Measurements from ENCODE around the gene LINC00305.

Gene LINC00305

GRCh38 chr18:64148988-64149387, at the start of gene LINC00305:
LINC00305 (minus strand) TSS chr18:64149088.
- TF ChIP-seq EZH2phosphoT487 (conservative IDR thresholded peaks at IDR 0.05; ENCODE audit: low read length) (no peak), CTCF (IDR thresholded peaks at IDR 0.05; ENCODE audit: insufficient read depth, low read length, poor library complexity, severe bottlenecking) (no peak)
- Histone ChIP-seq H3K27ac (ENCODE audit: low read depth, low read length) (no peak within 1 kb of the TSS), H3K4me3 (ENCODE audit: insufficient read depth, low read length, poor library complexity, severe bottlenecking) (no peak within 1 kb of the TSS), H4K20me1 (ENCODE audit: low read depth, low read length) (no peaks in the 10 kb centered on the region), H3K36me3 (ENCODE audit: low read length) (no peaks in the 10 kb centered on the region), H3K9ac (ENCODE audit: low read length) (no peak within 1 kb of the TSS), H3K79me2 (ENCODE audit: insufficient read depth, low read length) (no peaks in the 10 kb centered on the region), H3K9me3 (ENCODE audit: insufficient read depth, low read length) (no peaks in the 10 kb centered on the region), H3K27me3 (ENCODE audit: low read length) (no peaks in the 10 kb centered on the region), H3F3A (ENCODE audit: insufficient read depth) (no peaks in the 10 kb centered on the region), H2AFZ (ENCODE audit: low read depth, low read length, severe bottlenecking) (no peak within 1 kb of the TSS), H3K9me2 (replicated peaks; ENCODE audit: insufficient read depth, low read length) (no peaks in the 10 kb centered on the region), H3K4me2 (ENCODE audit: low read depth, low read length, poor library complexity, severe bottlenecking) (no peak within 1 kb of the TSS)

- no peak overlapping the region for H3K4me3 ChIP-seq (ENCODE audit: insufficient read depth, low read length, poor library complexity, severe bottlenecking)
- no peaks in the 10 kb centered on the region for H3K36me3 ChIP-seq (ENCODE audit: low read length)
- no peak overlapping the region for H3K27ac ChIP-seq (ENCODE audit: low read depth, low read length)
- no peak overlapping the region for H3K4me2 ChIP-seq (ENCODE audit: low read depth, low read length, poor library complexity, severe bottlenecking)
- H3K27me3 ChIP-seq (ENCODE audit: low read length), result no peaks in the 10 kb centered on the region
- TF ChIP-seq CTCF (IDR thresholded peaks at IDR 0.05; ENCODE audit: insufficient read depth, low read length, poor library complexity, severe bottlenecking) (no peak), EZH2phosphoT487 (conservative IDR thresholded peaks at IDR 0.05; ENCODE audit: low read length) (no peak)
- H4K20me1 ChIP-seq (ENCODE audit: low read depth, low read length), result no peaks in the 10 kb centered on the region
- H3K9me3 ChIP-seq (ENCODE audit: insufficient read depth, low read length), result no peaks in the 10 kb centered on the region
- H2AFZ ChIP-seq (ENCODE audit: low read depth, low read length, severe bottlenecking), result no peak overlapping the region
- no peaks in the 10 kb centered on the region for H3K79me2 ChIP-seq (ENCODE audit: insufficient read depth, low read length)
- no peak overlapping the region for H3K9ac ChIP-seq (ENCODE audit: low read length)
- no peaks in the 10 kb centered on the region for H3F3A ChIP-seq (ENCODE audit: insufficient read depth)
- no peaks in the 10 kb centered on the region for H3K9me2 ChIP-seq (replicated peaks; ENCODE audit: insufficient read depth, low read length)
Measured at GRCh38 chr18:64191069-64191468, 42.2 kb upstream of the LINC00305 start.

- Histone ChIP-seq H3K27ac (ENCODE audit: low read depth, low read length) (no peak overlapping the region), H3K9me3 (ENCODE audit: insufficient read depth, low read length) (no peaks in the 10 kb centered on the region), H3K27me3 (ENCODE audit: low read length) (no peaks in the 10 kb centered on the region), H4K20me1 (ENCODE audit: low read depth, low read length) (no peaks in the 10 kb centered on the region), H3K4me2 (ENCODE audit: low read depth, low read length, poor library complexity, severe bottlenecking) (no peak overlapping the region), H3K36me3 (ENCODE audit: low read length) (no peaks in the 10 kb centered on the region), H3K4me3 (ENCODE audit: insufficient read depth, low read length, poor library complexity, severe bottlenecking) (no peak overlapping the region), H3K79me2 (ENCODE audit: insufficient read depth, low read length) (no peaks in the 10 kb centered on the region), H3K9ac (ENCODE audit: low read length) (no peak overlapping the region), H2AFZ (ENCODE audit: low read depth, low read length, severe bottlenecking) (no peak overlapping the region), H3K9me2 (replicated peaks; ENCODE audit: insufficient read depth, low read length) (no peaks in the 10 kb centered on the region; the same call in 1 of the 2 replicates), H3F3A (ENCODE audit: insufficient read depth) (no peaks in the 10 kb centered on the region)
- no peak for TF ChIP-seq CTCF (IDR thresholded peaks at IDR 0.05; ENCODE audit: insufficient read depth, low read length, poor library complexity, severe bottlenecking)
- no peak for TF ChIP-seq EZH2phosphoT487 (conservative IDR thresholded peaks at IDR 0.05; ENCODE audit: low read length)
Measured at GRCh38 chr18:64185987-64186386, 37.1 kb upstream of the LINC00305 start.

All from SU-DHL-6 (cell line).